ENCODE measurements around the gene KLHDC7B. TPM values are rescaled to one million over a fixed set of nuclear protein-coding genes. Genes with fewer than 3 reads are reported as not detected.
A peak's percentile ranks its signal among the peaks of the same experiment; 100 is the strongest.

KLHDC7B gene
- 1 to 10 TPM in 2 of 8 experiments, under 1 TPM in 6; 0.16 to 1.5 (median 0.40) TPM for total RNA-seq

GRCh38 chr22:50545522-50546325 lies at the start of gene KLHDC7B:
KLHDC7B (plus strand) TSS chr22:50545899; CDS start chr22:50546244, 345 bp downstream.
- 70 to 86% (median 81%) methylated on average over 2 to 4 of the region's 10 CpGs; no CpG with 5 or more reads in 6 of the 10 experiments for WGBS, 10 experiments
- H3K27ac ChIP-seq: peak within 1 kb of the TSS in 1 of 2 donors; percentile 49
- in situ Hi-C loops (cut with MboI; ENCODE audit: low pct_unique_long_range_greater_than_20kb in 2 of 9, low sequenced_read_pairs in 9 of 9, unreplicated experiment in 9 of 9): no loop called here
- peak within 1 kb of the TSS in 1 of 5 donors; percentile 23 for H3K4me3 ChIP-seq
- peak in 5 of 8 experiments; percentile 36 to 92 (median 75) for ATAC-seq (replicated peaks in 6 of 8)
- H3K4me1 ChIP-seq (replicated peaks in 1 of 2): peaks cover 22 to 31% of the 10 kb centered on the region in 2 donors

DNA sequence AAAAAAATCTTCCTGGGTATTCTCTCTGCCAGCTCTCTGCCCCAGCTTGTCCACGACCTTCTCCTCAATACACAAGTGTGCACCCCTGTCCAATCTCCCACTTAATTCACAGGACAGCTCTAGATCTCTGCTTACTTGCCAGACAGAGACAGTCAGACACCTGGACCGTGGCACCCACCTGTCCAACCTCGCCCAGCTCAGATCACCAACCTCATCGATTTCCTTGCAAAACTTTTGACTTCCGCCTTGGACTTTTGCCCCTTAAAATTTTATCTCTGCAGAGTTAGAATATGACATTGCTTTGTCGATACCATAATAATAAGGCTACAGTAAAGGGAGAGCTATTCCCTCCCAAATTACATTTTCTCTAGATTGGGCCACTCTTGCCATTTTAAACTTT lies 48.6 kb upstream of the KLHDC7B start:
- no peak overlapping the region for H3K4me3 ChIP-seq
- 35 to 100% (median 86%) methylated on average over 1 to 6 of the region's 6 CpGs; no CpG with 5 or more reads in 1 of the 10 experiments for WGBS, 10 experiments
- peaks cover 0 to 2% of the 10 kb centered on the region in 2 donors for H3K4me1 ChIP-seq (replicated peaks in 1 of 2)
- in situ Hi-C loops (cut with MboI; ENCODE audit: low pct_unique_long_range_greater_than_20kb in 2 of 9, low sequenced_read_pairs in 9 of 9, unreplicated experiment in 9 of 9): no loop called here
- H3K27ac ChIP-seq: no peak overlapping the region
- no peak for ATAC-seq (replicated peaks in 6 of 8)

GRCh38 chr22:50498322-50498890 lies 47.3 kb upstream of the KLHDC7B start:
- in situ Hi-C loops (cut with MboI; ENCODE audit: low pct_unique_long_range_greater_than_20kb in 2 of 9, low sequenced_read_pairs in 9 of 9, unreplicated experiment in 9 of 9): no loop called here
- no peak overlapping the region for H3K4me3 ChIP-seq

GRCh38 chr22:50500452-50500851 lies 45.2 kb upstream of the KLHDC7B start:
- 84 to 100% (median 97%) methylated on average over 1 to 10 of the region's 12 CpGs; no CpG with 5 or more reads in 6 of the 10 experiments for WGBS, 10 experiments
- Histone ChIP-seq H3K4me3 (no peak overlapping the region), H3K27ac (no peak overlapping the region), H3K4me1 (replicated peaks in 1 of 2) (peaks cover 0 to 2% of the 10 kb centered on the region in 2 donors)
- in situ Hi-C loops (cut with MboI; ENCODE audit: low pct_unique_long_range_greater_than_20kb in 2 of 9, low sequenced_read_pairs in 9 of 9, unreplicated experiment in 9 of 9): no loop called here
- ATAC-seq (replicated peaks in 6 of 8): no peak

More at GRCh38 chr22:50498322-50498890, 47.3 kb upstream of the KLHDC7B start:
- no peak overlapping the region for H3K27ac ChIP-seq
- H3K4me1 ChIP-seq (replicated peaks in 1 of 2): peaks cover 0 to 2% of the 10 kb centered on the region in 2 donors
- ATAC-seq (replicated peaks in 6 of 8): peak; percentile 76 to 95 (median 88)
- 0 to 35% (median 10%) methylated on average over 2 to 7 of the region's 13 CpGs; no CpG with 5 or more reads in 3 of the 10 experiments for WGBS, 10 experiments

GRCh38 chr22:50502096-50502495 lies 43.6 kb upstream of the KLHDC7B start:
- Histone ChIP-seq H3K27ac (no peak overlapping the region), H3K4me1 (replicated peaks in 1 of 2) (peaks cover 6 to 8% of the 10 kb centered on the region in 2 donors), H3K4me3 (no peak overlapping the region)
- in situ Hi-C loops (cut with MboI; ENCODE audit: low pct_unique_long_range_greater_than_20kb in 2 of 9, low sequenced_read_pairs in 9 of 9, unreplicated experiment in 9 of 9): no loop called here
- no peak for ATAC-seq (replicated peaks in 6 of 8)
- 90 to 100% (median 93%) methylated on average over 1 to 3 of the region's 6 CpGs; no CpG with 5 or more reads in 6 of the 10 experiments for WGBS, 10 experiments

GRCh38 chr22:50502628-50503474 lies 42.8 kb upstream of the KLHDC7B start:
- Histone ChIP-seq H3K4me1 (replicated peaks in 1 of 2) (peaks cover 6 to 8% of the 10 kb centered on the region in 2 donors), H3K27ac (no peak overlapping the region), H3K4me3 (no peak overlapping the region)
- no peak for ATAC-seq (replicated peaks in 6 of 8)
- WGBS, 10 experiments: 95 to 100% methylated on average over 2 to 4 of the region's 24 CpGs; no CpG with 5 or more reads in 8 of the 10 experiments
- in situ Hi-C loops (cut with MboI; ENCODE audit: low pct_unique_long_range_greater_than_20kb in 2 of 9, low sequenced_read_pairs in 9 of 9, unreplicated experiment in 9 of 9): no loop called here

DNA sequence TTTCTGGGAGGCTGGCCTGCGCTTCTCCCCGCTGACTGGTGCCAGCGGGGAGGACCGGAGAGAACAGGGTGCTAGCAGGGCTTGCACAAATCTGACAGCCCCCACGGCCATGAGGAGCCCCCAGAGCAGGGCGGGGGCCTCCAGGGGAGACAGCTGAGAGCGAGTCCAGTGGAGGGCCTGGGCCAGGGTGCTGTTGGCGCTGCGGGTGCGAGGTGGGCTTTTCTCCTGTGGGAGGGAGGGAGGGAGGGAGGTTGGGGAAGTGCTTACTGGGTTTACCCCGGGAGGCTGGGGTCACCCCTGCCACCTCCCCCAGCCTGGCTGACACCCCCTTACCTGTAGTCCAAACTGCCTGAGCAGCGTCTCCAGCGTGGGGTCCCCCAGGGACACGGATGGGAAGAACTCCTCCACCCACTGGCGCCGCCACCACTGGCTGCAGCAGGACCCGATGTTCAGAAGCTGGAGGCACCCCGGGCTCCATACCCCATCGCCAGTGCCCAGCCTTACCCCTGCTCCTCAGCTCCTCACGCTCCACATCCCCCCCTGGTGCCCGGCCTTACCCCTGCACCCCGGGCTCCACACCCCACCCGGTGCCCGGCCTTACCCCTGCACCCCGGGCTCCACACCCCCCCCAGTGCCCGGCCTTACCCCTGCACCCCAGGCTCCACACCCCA lies 42.1 kb upstream of the KLHDC7B start:
- H3K27ac ChIP-seq: no peak overlapping the region
- in situ Hi-C loops (cut with MboI; ENCODE audit: low pct_unique_long_range_greater_than_20kb in 2 of 9, low sequenced_read_pairs in 9 of 9, unreplicated experiment in 9 of 9): no loop called here
- ATAC-seq (replicated peaks in 6 of 8): no peak
- H3K4me1 ChIP-seq (replicated peaks in 1 of 2): peaks cover 6 to 8% of the 10 kb centered on the region in 2 donors
- no peak overlapping the region for H3K4me3 ChIP-seq
- WGBS, 10 experiments: 100% methylated on average over 2 of the region's 26 CpGs; no CpG with 5 or more reads in 9 of the 10 experiments

GRCh38 chr22:50504369-50505211 lies 41.1 kb upstream of the KLHDC7B start:
- no peak overlapping the region for H3K4me3 ChIP-seq
- WGBS, 10 experiments: 50 to 100% methylated on average over 1 to 2 of the region's 44 CpGs; no CpG with 5 or more reads in 8 of the 10 experiments
- in situ Hi-C loops (cut with MboI; ENCODE audit: low pct_unique_long_range_greater_than_20kb in 2 of 9, low sequenced_read_pairs in 9 of 9, unreplicated experiment in 9 of 9): no loop called here
- no peak for ATAC-seq (replicated peaks in 6 of 8)
- H3K4me1 ChIP-seq (replicated peaks in 1 of 2): peaks cover 13% of the 10 kb centered on the region in 2 donors
- no peak overlapping the region for H3K27ac ChIP-seq

- in situ Hi-C loops (cut with MboI; ENCODE audit: low pct_unique_long_range_greater_than_20kb in 2 of 9, low sequenced_read_pairs in 9 of 9, unreplicated experiment in 9 of 9): no loop called here
- H3K4me1 ChIP-seq (replicated peaks in 1 of 2): peaks cover 14 to 18% of the 10 kb centered on the region in 2 donors
- no peak overlapping the region for H3K27ac ChIP-seq
- WGBS, 10 experiments: 92 to 100% (median 100%) methylated on average over 1 to 4 of the region's 14 CpGs; no CpG with 5 or more reads in 7 of the 10 experiments
- no peak overlapping the region for H3K4me3 ChIP-seq
- ATAC-seq (replicated peaks in 6 of 8): no peak
These were observed 40.4 kb upstream of the KLHDC7B start for GRCh38 chr22:50505276-50505775.

- WGBS, 10 experiments: 80 to 100% (median 96%) methylated on average over 1 to 13 of the region's 41 CpGs; no CpG with 5 or more reads in 5 of the 10 experiments
- ATAC-seq (replicated peaks in 6 of 8): no peak
- peak overlapping the region; percentile 80 to 98 (median 95) for H3K4me3 ChIP-seq
These were observed 39.7 kb upstream of the KLHDC7B start for GRCh38 chr22:50505776-50506610.

More at GRCh38 chr22:50505776-50506610, 39.7 kb upstream of the KLHDC7B start:
- H3K4me1 ChIP-seq (replicated peaks in 1 of 2): peaks cover 14 to 18% of the 10 kb centered on the region in 2 donors
- in situ Hi-C loops (cut with MboI; ENCODE audit: low pct_unique_long_range_greater_than_20kb in 2 of 9, low sequenced_read_pairs in 9 of 9, unreplicated experiment in 9 of 9): no loop called here
- H3K27ac ChIP-seq: no peak overlapping the region

Measured in motor neuron (in vitro differentiated cells).